Suprapubic skin (tissue), 3 donors: Measurements from ENCODE around the gene SLIT1.

Experiments
- CTCF ChIP-seq, 2 donors: fragments of 200-600 bp in 1 of 2; fragments of 450-650 bp in 1 of 2; sonication (generic) in 1 of 2; IDR thresholded peaks; one replicate each; pipeline ENCODE4 v1.5.1; 2016 to 2019; ENCODE audit warnings: antibody characterized with exemption in 2 of 2, mild to moderate bottlenecking in 1 of 2, moderate library complexity in 1 of 2
- EP300 ChIP-seq: sonication (generic); formaldehyde crosslinking; IDR thresholded peaks from one replicate; pipeline ENCODE4 v1.6.1; 2017; ENCODE audit warnings: antibody characterized with exemption
- POLR2A ChIP-seq, 2 donors: fragments of 450-650 bp; IDR thresholded peaks; one replicate each; pipeline ENCODE4 v1.6.1; 2017; ENCODE audit warnings: antibody characterized with exemption in 2 of 2, mild to moderate bottlenecking in 2 of 2, moderate library complexity in 2 of 2

- TF ChIP-seq CTCF (IDR thresholded peaks at IDR 0.05), result no peak
- no peak for TF ChIP-seq POLR2A (IDR thresholded peaks at IDR 0.05)
- no peak for TF ChIP-seq EP300
Measured at GRCh38 chr10:97099868-97100267, 85.9 kb downstream of the SLIT1 start.
